HG02642 (cell line): ENCODE results near the gene ACD.
"Not testable (repeated sequence)": the region's sequence is repeated elsewhere in the genome, so short reads cannot be mapped to it uniquely, and the experiment has no call there.

ENCODE experiments used
- ATAC-seq: cut with Tn5 transposase; IDR thresholded peaks from one replicate; pipeline ENCODE4 v1.9.1; 2021; ENCODE audit warnings: mild to moderate bottlenecking; ENCODE audit not compliant: unreplicated experiment, poor library complexity

ACD gene

GRCh38 chr16:67659675-67660563 lies at the start of gene ACD:
ACD (minus strand) TSS chr16:67660260; CDS start chr16:67660220, 40 bp downstream.
- peak; percentile 59 for ATAC-seq

GRCh38 chr16:67709050-67709449 lies 49.0 kb upstream of the ACD start:
- no peak for ATAC-seq

- no peak for ATAC-seq
Measured at GRCh38 chr16:67708368-67708771, 48.3 kb upstream of the ACD start.

GRCh38 chr16:67707790-67708189 lies 47.7 kb upstream of the ACD start:
- ATAC-seq: no peak

GRCh38 chr16:67707210-67707609 lies 47.1 kb upstream of the ACD start:
- ATAC-seq: no peak

- ATAC-seq: no peak
Measured at GRCh38 chr16:67704110-67704509, 44.0 kb upstream of the ACD start.

- ATAC-seq: no peak
Measured at GRCh38 chr16:67703626-67704025, 43.6 kb upstream of the ACD start.

GRCh38 chr16:67702130-67702529 lies 42.1 kb upstream of the ACD start:
- ATAC-seq: no peak

- ATAC-seq: no peak
Measured at GRCh38 chr16:67701420-67701819, 41.4 kb upstream of the ACD start.

GRCh38 chr16:67699265-67699664 lies 39.2 kb upstream of the ACD start:
- no peak for ATAC-seq

- no peak for ATAC-seq
Measured at GRCh38 chr16:67697422-67698185, 37.5 kb upstream of the ACD start.

- ATAC-seq: no peak
Measured at GRCh38 chr16:67694611-67695010, 34.6 kb upstream of the ACD start.

- ATAC-seq: not testable (repeated sequence)
Measured at GRCh38 chr16:67693517-67694285, 33.6 kb upstream of the ACD start.

GRCh38 chr16:67685388-67686112 lies 25.5 kb upstream of the ACD start:
- no peak for ATAC-seq

- no peak for ATAC-seq
Measured at GRCh38 chr16:67683767-67684166, 23.7 kb upstream of the ACD start.

- ATAC-seq: no peak
Measured at GRCh38 chr16:67679935-67680897, 20.2 kb upstream of the ACD start.

GRCh38 chr16:67678354-67679023 lies 18.4 kb upstream of the ACD start:
- no peak for ATAC-seq

- no peak for ATAC-seq
Measured at GRCh38 chr16:67677712-67678111, 17.7 kb upstream of the ACD start.
